Cardiac muscle cell (in vitro differentiated cells and primary cell): ENCODE measurements around the gene MTCL1. TPM values are rescaled to one million over a fixed set of nuclear protein-coding genes. Genes with fewer than 3 reads are reported as not detected.

Source experiments
- DNase-seq, 2 donors: peaks; one replicate each; pipeline versions ENCODE4 v3.0.0 to v3.0.0-alpha.2; 2010 to 2017; ENCODE audit warnings: low read depth in 1 of 2, low spot score in 1 of 2
- H3K27ac ChIP-seq: fragments of 200-600 bp; sonication (generic); 2 replicates; pipeline ENCODE4 v1.5.1; 2016
- H3K27me3 ChIP-seq: fragments of 200-600 bp; sonication (generic); 2 replicates; pipeline ENCODE4 v1.6.0; 2016; ENCODE audit warnings: control low read depth
- H3K36me3 ChIP-seq: fragments of 200-600 bp; sonication (generic); 2 replicates; pipeline ENCODE4 v1.5.1; 2016; ENCODE audit warnings: control low read depth
- H3K4me1 ChIP-seq: fragments of 200-600 bp; sonication (generic); 2 replicates; pipeline ENCODE4 v1.8.1; 2017; ENCODE audit warnings: low read depth, mild to moderate bottlenecking, mixed run types
- H3K4me3 ChIP-seq: fragments of 200-600 bp; sonication (generic); 2 replicates; pipeline ENCODE4 v1.5.1; 2016; ENCODE audit warnings: mild to moderate bottlenecking
- H3K9me3 ChIP-seq: fragments of 200-600 bp; sonication (generic); 2 replicates; pipeline ENCODE4 v1.5.1; 2017; ENCODE audit warnings: low read depth, mild to moderate bottlenecking, control low read depth
- CTCF ChIP-seq: IDR thresholded peaks from 2 replicates; pipeline ENCODE4 v1.5.1; 2012; ENCODE audit warnings: low read depth, mild to moderate bottlenecking, low read length
- polyA plus RNA-seq: library from polyadenylated mRNA; unstranded; fragments of >200 nt; fragmentation: Nextera tagmentation; extraction: Ambion mirVana; gene quantifications from 2 replicates; pipeline ENCODE4 v1.2.1, GENCODE V29; 2016
- total RNA-seq: library from RNA; depleted of rRNA; stranded (reverse); fragments of >200 nt; gene quantifications from 2 replicates; pipeline ENCODE4 v1.2.3, GENCODE V29; 2016

Gene MTCL1
- total and polyA plus RNA-seq, 2 experiments from 2014 or later, result 1.8 to 9.6 TPM

- Histone ChIP-seq H3K36me3 (no peaks in the 10 kb centered on the region), H3K4me1 (no peaks in the 10 kb centered on the region), H3K27ac (no peak overlapping the region), H3K9me3 (no peaks in the 10 kb centered on the region), H3K4me3 (no peak overlapping the region), H3K27me3 (no peaks in the 10 kb centered on the region)
- TF ChIP-seq CTCF, result no peak
- no peak for DNase-seq
These were observed 85.9 kb downstream of the MTCL1 start for GRCh38 chr18:8791171-8791651.

- H3K27ac ChIP-seq, result no peak overlapping the region
- H3K9me3 ChIP-seq, result no peaks in the 10 kb centered on the region
- no peaks in the 10 kb centered on the region for H3K36me3 ChIP-seq
- no peak for TF ChIP-seq CTCF
- no peaks in the 10 kb centered on the region for H3K4me1 ChIP-seq
- H3K4me3 ChIP-seq, result no peak overlapping the region
- no peaks in the 10 kb centered on the region for H3K27me3 ChIP-seq
- no peak for DNase-seq
These were observed 87.4 kb downstream of the MTCL1 start for GRCh38 chr18:8792688-8793316.

- H3K27me3 ChIP-seq, result no peaks in the 10 kb centered on the region
- no peak for TF ChIP-seq CTCF
- no peak overlapping the region for H3K4me3 ChIP-seq
- DNase-seq, result no peak
- no peak overlapping the region for H3K27ac ChIP-seq
- no peaks in the 10 kb centered on the region for H3K9me3 ChIP-seq
- H3K4me1 ChIP-seq, result no peaks in the 10 kb centered on the region
- H3K36me3 ChIP-seq, result no peaks in the 10 kb centered on the region
These were observed 88.2 kb downstream of the MTCL1 start for GRCh38 chr18:8793445-8794155.

- Histone ChIP-seq H3K36me3 (no peaks in the 10 kb centered on the region), H3K9me3 (no peaks in the 10 kb centered on the region), H3K27ac (no peak overlapping the region), H3K27me3 (no peaks in the 10 kb centered on the region), H3K4me3 (no peak overlapping the region), H3K4me1 (no peaks in the 10 kb centered on the region)
- TF ChIP-seq CTCF, result no peak
- peak in 1 of 2 donors; percentile 12 for DNase-seq
These were observed 89.0 kb downstream of the MTCL1 start for GRCh38 chr18:8794156-8794933.

- no peaks in the 10 kb centered on the region for H3K4me1 ChIP-seq
- TF ChIP-seq CTCF, result no peak
- no peaks in the 10 kb centered on the region for H3K27me3 ChIP-seq
- H3K27ac ChIP-seq, result no peak overlapping the region
- no peaks in the 10 kb centered on the region for H3K36me3 ChIP-seq
- H3K9me3 ChIP-seq, result no peaks in the 10 kb centered on the region
- no peak overlapping the region for H3K4me3 ChIP-seq
- no peak for DNase-seq
These were observed 89.6 kb downstream of the MTCL1 start for GRCh38 chr18:8794934-8795280.
